Measurements from ENCODE around the gene FRG1.
"Not testable (repeated sequence)": the region's sequence is repeated elsewhere in the genome, so short reads cannot be mapped to it uniquely, and the experiment has no call there.

Gene FRG1

GRCh38 chr4:189981970-189982369 lies 41.3 kb downstream of the FRG1 start:
- no peak overlapping the region for H3K4me3 ChIP-seq (ENCODE audit: low read depth, low read length)
- TF ChIP-seq CTCF (conservative IDR thresholded peaks at IDR 0.05; ENCODE audit: low read depth, low read length): no peak
- DNase-seq (ENCODE audit: low read depth): no peak

GRCh38 chr4:189983916-189984526 lies 43.3 kb downstream of the FRG1 start:
- DNase-seq (ENCODE audit: low read depth); H3K4me3 ChIP-seq (ENCODE audit: low read depth, low read length): not testable (repeated sequence)

GRCh38 chr4:189984661-189985060 lies 44.0 kb downstream of the FRG1 start:
- DNase-seq (ENCODE audit: low read depth); H3K4me3 ChIP-seq (ENCODE audit: low read depth, low read length): not testable (repeated sequence)

- not testable (repeated sequence) for H3K4me3 ChIP-seq (ENCODE audit: low read depth, low read length); DNase-seq (ENCODE audit: low read depth)
These were observed 45.1 kb downstream of the FRG1 start for GRCh38 chr4:189985651-189986243.

- no peak for TF ChIP-seq CTCF (conservative IDR thresholded peaks at IDR 0.05; ENCODE audit: low read depth, low read length)
- DNase-seq (ENCODE audit: low read depth): no peak
- no peak overlapping the region for H3K4me3 ChIP-seq (ENCODE audit: low read depth, low read length)
These were observed 48.3 kb downstream of the FRG1 start for GRCh38 chr4:189988877-189989431.

GRCh38 chr4:189989941-189990340 lies 49.3 kb downstream of the FRG1 start:
- not testable (repeated sequence) for H3K4me3 ChIP-seq (ENCODE audit: low read depth, low read length); DNase-seq (ENCODE audit: low read depth)
